IMR-90 (cell line): ENCODE measurements around the gene CCR5AS.

Experiments
- ATAC-seq: fragments of 200-7000 bp; cut with Tn5 transposase; 2 replicates; pipeline ENCODE4 v1.9.1; 2020; ENCODE audit warnings: low read depth, mild to moderate bottlenecking, moderate library complexity
- BruUV-seq: library from RNA; stranded (reverse); fragments of 400-500 nt; replicated peaks from 2 replicates; lab custom pipeline; 2021; lab: Mats Ljungman, UMichigan
- CTCF ChIA-PET: fragments of 300-600 bp; formaldehyde crosslinking; extraction: SDS; loops from one replicate; lab custom pipeline; 2021; ENCODE audit warnings: antibody characterized with exemption; lab: Yijun Ruan, JAX
- POLR2A ChIA-PET: fragments of 300-600 bp; sonication (Branson Sonifier 250); formaldehyde crosslinking; loops from one replicate; lab custom pipeline; 2022; ENCODE audit warnings: antibody characterized with exemption; ENCODE audit not compliant: unreplicated experiment; lab: Charles Lee
- DNase-seq: peaks from one replicate; pipeline ENCODE4 v3.0.0; 2013
- H2AFZ ChIP-seq: replicated peaks from 2 replicates; pipeline ENCODE3; 2013; ENCODE audit warnings: low read length, mild to moderate bottlenecking; ENCODE audit not compliant: poor library complexity
- H2AK5ac ChIP-seq: 2 replicates; pipeline ENCODE4 v1.6.1; 2013; ENCODE audit warnings: low read depth, low read length, inconsistent platforms
- H2AK9ac ChIP-seq: replicated peaks from 2 replicates; pipeline ENCODE3; 2013; ENCODE audit warnings: mild to moderate bottlenecking, low read depth, low read length, moderate library complexity; ENCODE audit not compliant: poor library complexity
- H2BK120ac ChIP-seq: 2 replicates; pipeline ENCODE4 v1.6.1; 2013; ENCODE audit warnings: low read depth, low read length, inconsistent platforms
- H2BK15ac ChIP-seq: 3 replicates; pipeline ENCODE4 v1.6.1; 2013; ENCODE audit warnings: low read depth, low read length, inconsistent platforms
- H2BK20ac ChIP-seq: 2 replicates; pipeline ENCODE4 v1.6.1; 2013; ENCODE audit warnings: low read depth, mild to moderate bottlenecking, inconsistent platforms, low read length, moderate library complexity
- H2BK5ac ChIP-seq: 2 replicates; pipeline ENCODE4 v1.6.1; 2013; ENCODE audit warnings: mild to moderate bottlenecking, low read depth, low read length, inconsistent platforms; ENCODE audit not compliant: poor library complexity, severe bottlenecking
- H3K14ac ChIP-seq: replicated peaks from 2 replicates; pipeline ENCODE4 v1.6.1; 2013; ENCODE audit warnings: low read depth, low read length, inconsistent platforms
- H3K18ac ChIP-seq: 2 replicates; pipeline ENCODE4 v1.6.1; 2013; ENCODE audit warnings: low read depth, low read length, control low read depth
- H3K23ac ChIP-seq: 2 replicates; pipeline ENCODE4 v1.6.1; 2013; ENCODE audit warnings: low read depth, low read length, inconsistent platforms
- H3K27ac ChIP-seq: 2 replicates; pipeline ENCODE4 v1.5.1; 2013; ENCODE audit warnings: mild to moderate bottlenecking, control low read depth, low read length; ENCODE audit not compliant: insufficient read depth
- H3K27me3 ChIP-seq: 2 replicates; pipeline ENCODE4 v1.6.1; 2013; ENCODE audit warnings: low read length; ENCODE audit not compliant: control insufficient read depth, insufficient read depth
- H3K36me3 ChIP-seq: 2 replicates; pipeline ENCODE4 v1.6.1; 2013; ENCODE audit warnings: low read length, mixed read lengths; ENCODE audit not compliant: control insufficient read depth, insufficient read depth
- H3K4ac ChIP-seq: 2 replicates; pipeline ENCODE4 v1.6.1; 2013; ENCODE audit warnings: low read depth, low read length, inconsistent platforms
- H3K4me1 ChIP-seq: 2 replicates; pipeline ENCODE4 v1.6.1; 2013; ENCODE audit warnings: low read length, mixed read lengths; ENCODE audit not compliant: control insufficient read depth, insufficient read depth
- H3K4me2 ChIP-seq: 2 replicates; pipeline ENCODE4 v1.6.1; 2013; ENCODE audit warnings: low read depth, mild to moderate bottlenecking, control low read depth, low read length, moderate library complexity
- H3K4me3 ChIP-seq: 2 replicates; pipeline ENCODE4 v1.5.1; 2013; ENCODE audit warnings: low read depth, mild to moderate bottlenecking, control low read depth, low read length, moderate library complexity; ENCODE audit not compliant: insufficient read depth
- H3K56ac ChIP-seq: 2 replicates; pipeline ENCODE4 v1.6.1; 2013; ENCODE audit warnings: low read length, inconsistent platforms; ENCODE audit not compliant: insufficient read depth; ENCODE audit errors: extremely low read depth
- H3K79me1 ChIP-seq, 2 experiments: 2 replicates each; pipeline ENCODE4 v1.6.1; 2013; ENCODE audit warnings: low read length in 2 of 2, inconsistent platforms in 1 of 2, low read depth in 1 of 2
- H3K9ac ChIP-seq: 2 replicates; pipeline ENCODE4 v1.6.1; 2013; ENCODE audit warnings: low read depth, low read length, control low read depth
- H3K9me1 ChIP-seq: 2 replicates; pipeline ENCODE4 v1.6.1; 2013; ENCODE audit warnings: low read length, inconsistent platforms; ENCODE audit not compliant: insufficient read depth
- H3K9me3 ChIP-seq: 2 replicates; pipeline ENCODE4 v1.6.1; 2013; ENCODE audit warnings: low read length; ENCODE audit not compliant: control insufficient read depth, insufficient read depth
- H4K20me1 ChIP-seq: 2 replicates; pipeline ENCODE4 v1.6.1; 2013; ENCODE audit warnings: low read length, inconsistent platforms; ENCODE audit not compliant: insufficient read depth
- H4K5ac ChIP-seq: 2 replicates; pipeline ENCODE4 v1.6.1; 2013; ENCODE audit warnings: mild to moderate bottlenecking, low read depth, low read length, control low read depth
- H4K8ac ChIP-seq, 2 experiments: 2 replicates each; pipeline ENCODE4 v1.6.1; 2013; ENCODE audit warnings: low read depth in 2 of 2, low read length in 2 of 2, control low read depth in 1 of 2, inconsistent platforms in 1 of 2
- H4K91ac ChIP-seq: 2 replicates; pipeline ENCODE4 v1.6.1; 2013; ENCODE audit warnings: low read depth, low read length, inconsistent platforms; ENCODE audit not compliant: insufficient read depth
- BHLHE40 ChIP-seq: fragments of 150-350 bp; IDR thresholded peaks from 2 replicates; pipeline ENCODE4 v1.6.1; 2016; ENCODE audit warnings: mild to moderate bottlenecking, low read depth, low read length
- CHD1 ChIP-seq: IDR thresholded peaks from 2 replicates; pipeline ENCODE4 v1.6.1; 2012; ENCODE audit warnings: low read depth, low read length, improper control_type of control experiment
- FOS ChIP-seq: fragments of 150-350 bp; IDR thresholded peaks from 2 replicates; pipeline ENCODE4 v1.6.1; 2016; ENCODE audit warnings: low read depth, low read length
- MXI1 ChIP-seq: IDR thresholded peaks from 2 replicates; pipeline ENCODE4 v1.6.1; 2012; ENCODE audit warnings: low read depth, mild to moderate bottlenecking, low read length, moderate library complexity, borderline replicate concordance
- RCOR1 ChIP-seq: IDR thresholded peaks from 2 replicates; pipeline ENCODE4 v1.6.1; 2012; ENCODE audit warnings: mild to moderate bottlenecking, low read length, improper control_type of control experiment; ENCODE audit not compliant: insufficient replicate concordance
- RFX5 ChIP-seq: IDR thresholded peaks from 2 replicates; pipeline ENCODE4 v1.8.0; 2012; ENCODE audit warnings: low read depth, mild to moderate bottlenecking, low read length, moderate library complexity
- SMC3 ChIP-seq: fragments of 150-350 bp; IDR thresholded peaks from 2 replicates; pipeline ENCODE4 v1.6.1; 2016; ENCODE audit warnings: low read depth, mild to moderate bottlenecking, antibody characterized with exemption, low read length, moderate library complexity
- WGBS, 2 experiments: methylation state at CpG; one replicate each; pipeline versions ENCODE4 v1.1.5 to v1.1.7; 2013; ENCODE audit warnings: missing lambda C conversion rate in 2 of 2; ENCODE audit not compliant: insufficient read length in 1 of 2; ENCODE audit errors: extremely low coverage in 2 of 2; 5-methylcytosine and 5-hydroxymethylcytosine counted together
- dilution Hi-C: fragments of 300-500 bp; cut with HindIII; formaldehyde crosslinking; loops from one replicate; pipeline ENCODE4 v1.14.3; 2018; ENCODE audit warnings: low sequenced_read_pairs; ENCODE audit not compliant: unreplicated experiment
- in situ Hi-C: fragments of 300-500 bp; cut with MboI; formaldehyde crosslinking; loops from 3 replicates; pipeline ENCODE4 v1.14.3; 2019; ENCODE audit warnings: low sequenced_read_pairs, inconsistent platforms, mixed read lengths
- intact Hi-C: fragments of 100-400 bp; cut with micrococcal nuclease; formaldehyde crosslinking; loops from 2 replicates; pipeline ENCODE4 v1.10.0; 2022
- TF ChIP-seq, protein P1 (sequence below): fragments of 150-350 bp; IDR thresholded peaks from 2 replicates; pipeline ENCODE4 v1.6.1; 2017; ENCODE audit warnings: mild to moderate bottlenecking, antibody characterized with exemption, low read length, low read depth
- TF ChIP-seq, protein P2 (sequence below): fragments of 150-350 bp; IDR thresholded peaks from 2 replicates; pipeline ENCODE4 v1.6.1; 2016; ENCODE audit warnings: low read depth, mild to moderate bottlenecking, low read length, moderate library complexity, borderline replicate concordance

Gene CCR5AS

GRCh38 chr3:46440531-46441294, 33.8 kb upstream of the CCR5AS start:
- no peak overlapping the region for H3K56ac ChIP-seq
- H2AK9ac ChIP-seq: no peak overlapping the region
- no peaks in the 10 kb centered on the region for H4K20me1 ChIP-seq
- H3K27me3 ChIP-seq: peaks cover 52% of the 10 kb centered on the region
- H3K4me2 ChIP-seq: no peak overlapping the region
- H3K36me3 ChIP-seq: no peaks in the 10 kb centered on the region
- no peak overlapping the region for H3K23ac ChIP-seq
- no TSS peak for BruUV-seq
- H3K18ac ChIP-seq: no peak overlapping the region
- in situ Hi-C loops: no loop called here
- H2BK15ac ChIP-seq: no peak overlapping the region
- H3K4me1 ChIP-seq: no peaks in the 10 kb centered on the region
- no peak overlapping the region for H2BK20ac ChIP-seq
- intact Hi-C loops: no loop called here
- H3K27ac ChIP-seq: no peak overlapping the region
- no peak overlapping the region for H2BK120ac ChIP-seq
- no peak overlapping the region for H4K91ac ChIP-seq
- H3K4me3 ChIP-seq: no peak overlapping the region
- no peak overlapping the region for H2AK5ac ChIP-seq
- ATAC-seq (no peak), DNase-seq (no peak)
- no peaks in the 10 kb centered on the region for H3K9me1 ChIP-seq
- no peak overlapping the region for H2AFZ ChIP-seq
- H3K14ac ChIP-seq: no peak overlapping the region
- WGBS, 2 experiments: no CpG with 5 or more reads among the region's 4 CpGs
- H2BK5ac ChIP-seq: no peak overlapping the region
- POLR2A ChIA-PET: no interaction called here
- TF ChIP-seq, protein P1, sequence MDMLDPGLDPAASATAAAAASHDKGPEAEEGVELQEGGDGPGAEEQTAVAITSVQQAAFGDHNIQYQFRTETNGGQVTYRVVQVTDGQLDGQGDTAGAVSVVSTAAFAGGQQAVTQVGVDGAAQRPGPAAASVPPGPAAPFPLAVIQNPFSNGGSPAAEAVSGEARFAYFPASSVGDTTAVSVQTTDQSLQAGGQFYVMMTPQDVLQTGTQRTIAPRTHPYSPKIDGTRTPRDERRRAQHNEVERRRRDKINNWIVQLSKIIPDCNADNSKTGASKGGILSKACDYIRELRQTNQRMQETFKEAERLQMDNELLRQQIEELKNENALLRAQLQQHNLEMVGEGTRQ: no peak
- TF ChIP-seq RFX5: no peak
- TF ChIP-seq SMC3: no peak
- TF ChIP-seq, protein P2, sequence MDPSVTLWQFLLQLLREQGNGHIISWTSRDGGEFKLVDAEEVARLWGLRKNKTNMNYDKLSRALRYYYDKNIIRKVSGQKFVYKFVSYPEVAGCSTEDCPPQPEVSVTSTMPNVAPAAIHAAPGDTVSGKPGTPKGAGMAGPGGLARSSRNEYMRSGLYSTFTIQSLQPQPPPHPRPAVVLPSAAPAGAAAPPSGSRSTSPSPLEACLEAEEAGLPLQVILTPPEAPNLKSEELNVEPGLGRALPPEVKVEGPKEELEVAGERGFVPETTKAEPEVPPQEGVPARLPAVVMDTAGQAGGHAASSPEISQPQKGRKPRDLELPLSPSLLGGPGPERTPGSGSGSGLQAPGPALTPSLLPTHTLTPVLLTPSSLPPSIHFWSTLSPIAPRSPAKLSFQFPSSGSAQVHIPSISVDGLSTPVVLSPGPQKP: no peak
- no peak for TF ChIP-seq FOS
- TF ChIP-seq BHLHE40: no peak
- TF ChIP-seq MXI1: no peak
- TF ChIP-seq CHD1: no peak
- no peak for TF ChIP-seq RCOR1
- H3K79me1 ChIP-seq: no peaks in the 10 kb centered on the region
- CTCF ChIA-PET: no interaction called here
- no peak overlapping the region for H3K9ac ChIP-seq
- dilution Hi-C loops: no loop called here
- H4K8ac ChIP-seq: no peak overlapping the region
- no peak overlapping the region for H3K4ac ChIP-seq
- peaks cover 2% of the 10 kb centered on the region for H3K9me3 ChIP-seq
- H4K5ac ChIP-seq: no peak overlapping the region
